Small intestine (tissue), 7 donors: Measurements from ENCODE around the gene REXO1. TPM values are rescaled to one million over a fixed set of nuclear protein-coding genes. Genes with fewer than 3 reads are reported as not detected.
"Not testable (repeated sequence)": the region's sequence is repeated elsewhere in the genome, so short reads cannot be mapped to it uniquely, and the experiment has no call there.

Experiments
- DNase-seq, 2 donors: peaks; one replicate each; pipeline versions ENCODE4 v3.0.0 to v3.0.0-alpha.2; 2013
- FAIRE-seq: peaks from 2 replicates; lab custom pipeline; 2012; peaks lifted over from hg19 to GRCh38; lab: Jason Lieb, UNC
- H3K27ac ChIP-seq, 3 donors: one replicate each; pipeline ENCODE4 v1.5.1; 2013; ENCODE audit warnings: low read length in 2 of 3, mild to moderate bottlenecking in 2 of 3, control low read depth in 1 of 3, inconsistent platforms in 1 of 3, low read depth in 1 of 3, moderate library complexity in 1 of 3
- H3K27me3 ChIP-seq, 3 donors: one replicate each; pipeline ENCODE4 v1.6.1; 2013; ENCODE audit warnings: low read length in 3 of 3, inconsistent platforms in 1 of 3; ENCODE audit not compliant: control insufficient read depth in 3 of 3, insufficient read depth in 3 of 3
- H3K36me3 ChIP-seq, 3 donors: one replicate each; pipeline ENCODE4 v1.6.1; 2013; ENCODE audit warnings: low read length in 3 of 3, inconsistent platforms in 1 of 3, low read depth in 1 of 3, mild to moderate bottlenecking in 1 of 3, moderate library complexity in 1 of 3; ENCODE audit not compliant: control insufficient read depth in 3 of 3, insufficient read depth in 2 of 3
- H3K4me1 ChIP-seq, 3 donors: one replicate each; pipeline ENCODE4 v1.6.1; 2013; ENCODE audit warnings: low read length in 2 of 3, inconsistent platforms in 1 of 3, low read depth in 1 of 3, mild to moderate bottlenecking in 1 of 3, moderate library complexity in 1 of 3; ENCODE audit not compliant: control insufficient read depth in 3 of 3, insufficient read depth in 2 of 3
- H3K4me3 ChIP-seq, 3 donors: one replicate each; pipeline ENCODE4 v1.5.1; 2013; ENCODE audit warnings: low read length in 3 of 3, control low read depth in 1 of 3, inconsistent platforms in 1 of 3, low read depth in 1 of 3, mild to moderate bottlenecking in 1 of 3, moderate library complexity in 1 of 3
- H3K9me3 ChIP-seq, 2 donors: one replicate each; pipeline ENCODE4 v1.6.1; 2013; ENCODE audit warnings: low read depth in 1 of 2, low read length in 1 of 2; ENCODE audit not compliant: control insufficient read depth in 2 of 2, insufficient read depth in 1 of 2
- WGBS, 3 donors: extraction: QIAGEN DNeasy Blood & Tissue Kit; methylation state at CpG; one replicate each; pipeline ENCODE4 v1.1.7; 2013; 5-methylcytosine and 5-hydroxymethylcytosine counted together
- polyA plus RNA-seq, 4 donors: library from polyadenylated mRNA; stranded (reverse) in 3 of 4; unstranded in 1 of 4; fragments of 200-250 nt in 3 of 4; fragments of 120-200 nt in 1 of 4; gene quantifications; one replicate each; pipeline versions ENCODE4 v1.2.1 to v1.2.3, GENCODE V29; 2013
- donor health status: healthy with polysubstance abuse.
- donor health status: control.
- donor health status: control.
- donor health status: Bipolar disorder and iron deficiency.
- donor health status: healthy.

REXO1 gene
- polyA plus RNA-seq, 4 donors = 18.4 to 31.8 (median 23.6) TPM

GRCh38 chr19:1879982-1880381 is 31.7 kb upstream of the REXO1 start:
- WGBS, 3 donors = 87 to 93% (median 88%) methylated on average over 12 to 17 of the region's 17 CpGs
- DNase-seq = not testable (repeated sequence)
- H3K4me1 ChIP-seq = peaks cover 0 to 20% (median 5%) of the 10 kb centered on the region in 3 donors

GRCh38 chr19:1878583-1878982 is 30.3 kb upstream of the REXO1 start:
- peaks cover 0 to 39% (median 0%) of the 10 kb centered on the region in 3 donors for H3K36me3 ChIP-seq
- H3K27ac ChIP-seq, DNase-seq, H3K4me3 ChIP-seq, H3K27me3 ChIP-seq, FAIRE-seq, H3K9me3 ChIP-seq: not testable (repeated sequence)
- WGBS, 3 donors = 75 to 82% (median 80%) methylated on average over 7 to 8 of the region's 8 CpGs
- peaks cover 0 to 11% (median 9%) of the 10 kb centered on the region in 3 donors for H3K4me1 ChIP-seq

More at GRCh38 chr19:1879982-1880381, 31.7 kb upstream of the REXO1 start:
- not testable (repeated sequence) for H3K27ac ChIP-seq, H3K27me3 ChIP-seq, H3K9me3 ChIP-seq, FAIRE-seq, H3K4me3 ChIP-seq
- peaks cover 0 to 39% (median 0%) of the 10 kb centered on the region in 3 donors for H3K36me3 ChIP-seq

- DNase-seq, H3K4me1 ChIP-seq, H3K27me3 ChIP-seq, H3K4me3 ChIP-seq, H3K9me3 ChIP-seq, H3K27ac ChIP-seq, FAIRE-seq: not testable (repeated sequence)
- 42 to 60% (median 47%) methylated on average over 31 to 40 of the region's 47 CpGs for WGBS, 3 donors
- H3K36me3 ChIP-seq = peaks cover 0 to 39% (median 0%) of the 10 kb centered on the region in 3 donors
Measured at GRCh38 chr19:1877280-1877660, 29.0 kb upstream of the REXO1 start.

- FAIRE-seq, H3K9me3 ChIP-seq, H3K4me1 ChIP-seq, H3K27me3 ChIP-seq: not testable (repeated sequence)
- peak in 1 of 2 donors; percentile 31 for DNase-seq
- Histone ChIP-seq H3K27ac (peak overlapping the region; percentile 79 to 97 (median 86)), H3K36me3 (peaks cover 0 to 34% (median 0%) of the 10 kb centered on the region in 3 donors), H3K4me3 (peak overlapping the region in 2 of 3 donors; percentile 87 to 90)
- 20 to 41% (median 31%) methylated on average over 41 to 48 of the region's 53 CpGs for WGBS, 3 donors
Measured at GRCh38 chr19:1876496-1877279, 28.4 kb upstream of the REXO1 start.

GRCh38 chr19:1875646-1876495 is 27.6 kb upstream of the REXO1 start:
- 0 to 1% (median 0%) methylated on average over 66 to 87 of the region's 87 CpGs for WGBS, 3 donors
- peaks cover 0 to 39% (median 0%) of the 10 kb centered on the region in 3 donors for H3K36me3 ChIP-seq
- H3K27me3 ChIP-seq = no peaks in the 10 kb centered on the region
- FAIRE-seq = no peak
- H3K4me1 ChIP-seq = peaks cover 0 to 7% (median 6%) of the 10 kb centered on the region in 3 donors
- DNase-seq = peak; percentile 92 to 97
- H3K27ac ChIP-seq = peak overlapping the region; percentile 79 to 97 (median 86)
- no peaks in the 10 kb centered on the region for H3K9me3 ChIP-seq
- H3K4me3 ChIP-seq = peak overlapping the region; percentile 87 to 96 (median 90)

- peaks cover 0 to 39% (median 0%) of the 10 kb centered on the region in 3 donors for H3K36me3 ChIP-seq
- H3K27ac ChIP-seq = peak overlapping the region; percentile 79 to 97 (median 86)
- FAIRE-seq, H3K9me3 ChIP-seq, H3K27me3 ChIP-seq, H3K4me1 ChIP-seq, DNase-seq: not testable (repeated sequence)
- peak overlapping the region; percentile 87 to 96 (median 90) for H3K4me3 ChIP-seq
- 0 to 2% (median 1%) methylated on average over 11 of the region's 11 CpGs for WGBS, 3 donors
Measured at GRCh38 chr19:1875265-1875645, 27.0 kb upstream of the REXO1 start.

GRCh38 chr19:1874554-1875185 is 26.4 kb upstream of the REXO1 start:
- DNase-seq = peak in 1 of 2 donors; percentile 26
- FAIRE-seq = no peak
- no peaks in the 10 kb centered on the region for H3K27me3 ChIP-seq
- no peaks in the 10 kb centered on the region for H3K9me3 ChIP-seq
- WGBS, 3 donors = 2 to 8% (median 4%) methylated on average over 16 of the region's 16 CpGs
- H3K27ac ChIP-seq = peak overlapping the region in 1 of 3 donors; percentile 97
- peaks cover 0 to 7% (median 6%) of the 10 kb centered on the region in 3 donors for H3K4me1 ChIP-seq
- H3K4me3 ChIP-seq = peak overlapping the region; percentile 87 to 96 (median 90)
- H3K36me3 ChIP-seq = peaks cover 0 to 38% (median 0%) of the 10 kb centered on the region in 3 donors
